Neural cell (in vitro differentiated cells): ENCODE measurements around the gene CRACDL.

Experiments
- EP300 ChIP-seq: fragments of 450-650 bp; conservative IDR thresholded peaks from 2 replicates; pipeline ENCODE4 v1.6.1; 2014; ENCODE audit warnings: antibody characterized with exemption, mild to moderate bottlenecking, moderate library complexity; ENCODE audit not compliant: poor library complexity, severe bottlenecking
- EZH2 ChIP-seq: fragments of 200-600, 300-800 bp; shearing (Covaris generic), sonication (generic); IDR thresholded peaks from 2 replicates; pipeline ENCODE4 v1.6.1; 2014; ENCODE audit warnings: antibody characterized with exemption, low read length, borderline replicate concordance, mild to moderate bottlenecking; ENCODE audit not compliant: insufficient read depth, poor library complexity, severe bottlenecking
- POLR2AphosphoS5 ChIP-seq: IDR thresholded peaks from 2 replicates; pipeline ENCODE4 v1.6.1; 2012
- RAD21 ChIP-seq: fragments of 450-650 bp; conservative IDR thresholded peaks from 2 replicates; pipeline ENCODE4 v1.6.1; 2014; ENCODE audit warnings: antibody characterized with exemption, mild to moderate bottlenecking, moderate library complexity
- TF ChIP-seq, protein P1 (sequence below): fragments of 450-650 bp; IDR thresholded peaks from 2 replicates; pipeline ENCODE4 v1.5.1; 2014; ENCODE audit warnings: antibody characterized with exemption, mild to moderate bottlenecking, moderate library complexity; ENCODE audit not compliant: poor library complexity, severe bottlenecking
- TF ChIP-seq, protein P2 (sequence below): IDR thresholded peaks from 2 replicates; pipeline ENCODE4 v1.6.1; 2012; ENCODE audit warnings: borderline replicate concordance

DNA sequence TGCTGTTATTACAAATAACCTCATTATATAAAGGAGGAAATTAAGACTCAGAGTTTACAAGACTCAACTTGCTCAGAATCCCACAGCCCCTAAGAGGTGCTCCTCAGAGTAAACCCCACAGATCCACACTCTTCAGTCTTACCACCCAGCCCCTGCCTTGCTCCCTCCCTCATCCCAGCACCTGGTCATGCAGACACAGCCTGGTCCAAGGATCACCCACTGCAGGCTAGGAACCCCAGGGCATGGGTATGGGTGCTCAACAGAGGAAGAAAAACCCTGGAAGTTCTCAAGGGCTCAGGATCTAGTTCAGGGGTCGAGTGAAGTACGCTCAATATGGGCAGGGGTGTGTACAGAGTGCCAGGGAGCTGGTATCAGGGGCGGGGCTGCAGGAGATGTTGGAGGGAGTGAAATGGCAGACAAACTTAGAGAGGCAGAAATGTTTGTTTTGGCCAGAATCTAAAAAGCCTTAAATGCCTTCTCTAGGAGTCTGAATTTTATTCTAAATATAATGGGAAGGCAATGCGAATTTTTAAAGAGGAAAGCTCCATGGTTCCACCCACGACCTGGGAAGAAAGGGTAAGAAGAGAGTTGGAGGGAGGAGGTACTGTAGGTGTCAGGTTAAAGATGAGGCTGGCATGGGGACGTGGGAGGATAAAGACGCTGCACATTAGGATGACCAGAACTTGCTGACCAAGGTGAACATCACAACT, 126.0 kb downstream of the CRACDL start:
- TF ChIP-seq, protein P1, sequence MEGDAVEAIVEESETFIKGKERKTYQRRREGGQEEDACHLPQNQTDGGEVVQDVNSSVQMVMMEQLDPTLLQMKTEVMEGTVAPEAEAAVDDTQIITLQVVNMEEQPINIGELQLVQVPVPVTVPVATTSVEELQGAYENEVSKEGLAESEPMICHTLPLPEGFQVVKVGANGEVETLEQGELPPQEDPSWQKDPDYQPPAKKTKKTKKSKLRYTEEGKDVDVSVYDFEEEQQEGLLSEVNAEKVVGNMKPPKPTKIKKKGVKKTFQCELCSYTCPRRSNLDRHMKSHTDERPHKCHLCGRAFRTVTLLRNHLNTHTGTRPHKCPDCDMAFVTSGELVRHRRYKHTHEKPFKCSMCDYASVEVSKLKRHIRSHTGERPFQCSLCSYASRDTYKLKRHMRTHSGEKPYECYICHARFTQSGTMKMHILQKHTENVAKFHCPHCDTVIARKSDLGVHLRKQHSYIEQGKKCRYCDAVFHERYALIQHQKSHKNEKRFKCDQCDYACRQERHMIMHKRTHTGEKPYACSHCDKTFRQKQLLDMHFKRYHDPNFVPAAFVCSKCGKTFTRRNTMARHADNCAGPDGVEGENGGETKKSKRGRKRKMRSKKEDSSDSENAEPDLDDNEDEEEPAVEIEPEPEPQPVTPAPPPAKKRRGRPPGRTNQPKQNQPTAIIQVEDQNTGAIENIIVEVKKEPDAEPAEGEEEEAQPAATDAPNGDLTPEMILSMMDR = no peak
- TF ChIP-seq EP300 = no peak
- TF ChIP-seq, protein P2, sequence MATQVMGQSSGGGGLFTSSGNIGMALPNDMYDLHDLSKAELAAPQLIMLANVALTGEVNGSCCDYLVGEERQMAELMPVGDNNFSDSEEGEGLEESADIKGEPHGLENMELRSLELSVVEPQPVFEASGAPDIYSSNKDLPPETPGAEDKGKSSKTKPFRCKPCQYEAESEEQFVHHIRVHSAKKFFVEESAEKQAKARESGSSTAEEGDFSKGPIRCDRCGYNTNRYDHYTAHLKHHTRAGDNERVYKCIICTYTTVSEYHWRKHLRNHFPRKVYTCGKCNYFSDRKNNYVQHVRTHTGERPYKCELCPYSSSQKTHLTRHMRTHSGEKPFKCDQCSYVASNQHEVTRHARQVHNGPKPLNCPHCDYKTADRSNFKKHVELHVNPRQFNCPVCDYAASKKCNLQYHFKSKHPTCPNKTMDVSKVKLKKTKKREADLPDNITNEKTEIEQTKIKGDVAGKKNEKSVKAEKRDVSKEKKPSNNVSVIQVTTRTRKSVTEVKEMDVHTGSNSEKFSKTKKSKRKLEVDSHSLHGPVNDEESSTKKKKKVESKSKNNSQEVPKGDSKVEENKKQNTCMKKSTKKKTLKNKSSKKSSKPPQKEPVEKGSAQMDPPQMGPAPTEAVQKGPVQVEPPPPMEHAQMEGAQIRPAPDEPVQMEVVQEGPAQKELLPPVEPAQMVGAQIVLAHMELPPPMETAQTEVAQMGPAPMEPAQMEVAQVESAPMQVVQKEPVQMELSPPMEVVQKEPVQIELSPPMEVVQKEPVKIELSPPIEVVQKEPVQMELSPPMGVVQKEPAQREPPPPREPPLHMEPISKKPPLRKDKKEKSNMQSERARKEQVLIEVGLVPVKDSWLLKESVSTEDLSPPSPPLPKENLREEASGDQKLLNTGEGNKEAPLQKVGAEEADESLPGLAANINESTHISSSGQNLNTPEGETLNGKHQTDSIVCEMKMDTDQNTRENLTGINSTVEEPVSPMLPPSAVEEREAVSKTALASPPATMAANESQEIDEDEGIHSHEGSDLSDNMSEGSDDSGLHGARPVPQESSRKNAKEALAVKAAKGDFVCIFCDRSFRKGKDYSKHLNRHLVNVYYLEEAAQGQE = no peak
- TF ChIP-seq EZH2 = no peak
- TF ChIP-seq POLR2AphosphoS5 = no peak
- TF ChIP-seq RAD21 = no peak
